Sigmoid colon (tissue), 7 donors: ENCODE data around the gene APOL2. TPM values are rescaled to one million over a fixed set of nuclear protein-coding genes. Genes with fewer than 3 reads are reported as not detected.

Source experiments
- DNase-seq: peaks from one replicate; pipeline ENCODE4 v3.0.0-alpha.2; 2019
- H3K27ac ChIP-seq, 4 donors: fragments of 200-600 bp; sonication (generic); one replicate each; pipeline ENCODE4 v1.5.1; 2016 to 2019; ENCODE audit warnings: mild to moderate bottlenecking in 1 of 4
- H3K27me3 ChIP-seq, 3 donors: fragments of 200-600 bp; sonication (generic); one replicate each; pipeline ENCODE4 v1.5.1; 2019; ENCODE audit warnings: mild to moderate bottlenecking in 1 of 3
- H3K36me3 ChIP-seq, 4 donors: fragments of 200-600 bp; sonication (generic); one replicate each; pipeline ENCODE4 v1.5.1; 2016 to 2019
- H3K4me1 ChIP-seq, 4 donors: fragments of 200-600 bp; sonication (generic); one replicate each; pipeline ENCODE4 v1.5.1; 2017 to 2019
- H3K4me3 ChIP-seq, 4 donors: fragments of 200-600 bp; sonication (generic); one replicate each; pipeline ENCODE4 v1.5.1; 2017 to 2019; ENCODE audit warnings: mild to moderate bottlenecking in 2 of 4, moderate library complexity in 1 of 4
- H3K9me3 ChIP-seq, 4 donors: fragments of 200-600 bp in 3 of 4; sonication (generic) in 3 of 4; one replicate each; pipeline versions ENCODE4 v1.5.1 to v1.6.1; 2013 to 2019
- EP300 ChIP-seq, 4 donors: sonication (generic); formaldehyde crosslinking; IDR thresholded peaks; one replicate each; pipeline ENCODE4 v1.6.1; 2017; ENCODE audit warnings: antibody characterized with exemption in 4 of 4
- POLR2A ChIP-seq, 2 donors: fragments of 450-650 bp; IDR thresholded peaks; one replicate each; pipeline ENCODE4 v1.6.1; 2016; ENCODE audit warnings: antibody characterized with exemption in 2 of 2, mild to moderate bottlenecking in 2 of 2, moderate library complexity in 2 of 2
- POLR2AphosphoS5 ChIP-seq, 4 donors: sonication (generic); formaldehyde crosslinking; IDR thresholded peaks; one replicate each; pipeline ENCODE4 v1.6.1; 2017; ENCODE audit warnings: antibody characterized with exemption in 4 of 4
- WGBS, 2 donors: extraction: QIAGEN DNeasy Blood & Tissue Kit; methylation state at CpG; one replicate each; pipeline ENCODE4 v1.1.7; 2013; 5-methylcytosine and 5-hydroxymethylcytosine counted together
- intact Hi-C: fragments of 100-400 bp; cut with DNase I; formaldehyde crosslinking; loops from one replicate; pipeline ENCODE4 v1.15.1; 2023
- polyA plus RNA-seq, 3 donors: library from polyadenylated mRNA; stranded (reverse); fragments of 200-250 nt; gene quantifications; one replicate each; pipeline ENCODE4 v1.2.3, GENCODE V29; 2013
- total RNA-seq, 4 donors: library from RNA; depleted of rRNA; stranded (reverse); fragments of >200 nt; gene quantifications; one replicate each; pipeline ENCODE4 v1.1.0, GENCODE V29; 2016
- TF ChIP-seq, protein P1 (sequence below), 4 experiments: fragments of 450-650 bp in 3 of 4; fragments of 200-600 bp in 1 of 4; IDR thresholded peaks; one replicate each; pipeline ENCODE4 v1.5.1; 2016 to 2019; ENCODE audit warnings: antibody characterized with exemption in 4 of 4, mild to moderate bottlenecking in 3 of 4, moderate library complexity in 2 of 4
- donor health status: healthy with polysubstance abuse.
- donor health status: Bipolar disorder and iron deficiency.
- donor health status: healthy.

Gene APOL2
- total and polyA plus RNA-seq, 7 donors: 18.6 to 59.5 (median 29.1) TPM

DNA sequence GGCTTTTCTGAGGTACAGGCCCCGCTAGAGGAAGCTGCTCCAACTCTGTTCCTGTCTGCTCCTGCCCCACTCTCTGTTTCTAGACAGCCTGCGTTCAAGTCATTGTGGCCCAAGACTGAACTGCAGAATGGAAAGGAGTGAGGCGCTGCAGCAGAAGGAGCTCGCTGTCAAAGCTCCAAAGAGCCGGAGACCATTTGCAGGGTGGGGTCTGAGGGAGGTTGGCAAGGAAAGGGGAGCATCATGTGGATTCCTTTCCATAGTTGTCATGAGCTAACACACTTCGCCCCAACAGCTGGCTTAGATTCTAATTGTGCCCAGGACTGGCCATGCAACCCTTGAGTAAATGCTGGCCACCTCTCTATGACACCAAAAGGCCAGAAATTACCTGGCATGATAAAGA, 56.5 kb downstream of the APOL2 start:
- WGBS, 2 donors: 87 to 92% methylated on average over 6 of the region's 6 CpGs
- Histone ChIP-seq H3K9me3 (no peaks in the 10 kb centered on the region), H3K4me3 (no peak overlapping the region), H3K36me3 (no peaks in the 10 kb centered on the region), H3K27me3 (no peaks in the 10 kb centered on the region), H3K4me1 (peaks cover 0 to 8% (median 0%) of the 10 kb centered on the region in 4 donors), H3K27ac (no peak overlapping the region)
- intact Hi-C loops: no loop called here
- TF ChIP-seq, protein P1, sequence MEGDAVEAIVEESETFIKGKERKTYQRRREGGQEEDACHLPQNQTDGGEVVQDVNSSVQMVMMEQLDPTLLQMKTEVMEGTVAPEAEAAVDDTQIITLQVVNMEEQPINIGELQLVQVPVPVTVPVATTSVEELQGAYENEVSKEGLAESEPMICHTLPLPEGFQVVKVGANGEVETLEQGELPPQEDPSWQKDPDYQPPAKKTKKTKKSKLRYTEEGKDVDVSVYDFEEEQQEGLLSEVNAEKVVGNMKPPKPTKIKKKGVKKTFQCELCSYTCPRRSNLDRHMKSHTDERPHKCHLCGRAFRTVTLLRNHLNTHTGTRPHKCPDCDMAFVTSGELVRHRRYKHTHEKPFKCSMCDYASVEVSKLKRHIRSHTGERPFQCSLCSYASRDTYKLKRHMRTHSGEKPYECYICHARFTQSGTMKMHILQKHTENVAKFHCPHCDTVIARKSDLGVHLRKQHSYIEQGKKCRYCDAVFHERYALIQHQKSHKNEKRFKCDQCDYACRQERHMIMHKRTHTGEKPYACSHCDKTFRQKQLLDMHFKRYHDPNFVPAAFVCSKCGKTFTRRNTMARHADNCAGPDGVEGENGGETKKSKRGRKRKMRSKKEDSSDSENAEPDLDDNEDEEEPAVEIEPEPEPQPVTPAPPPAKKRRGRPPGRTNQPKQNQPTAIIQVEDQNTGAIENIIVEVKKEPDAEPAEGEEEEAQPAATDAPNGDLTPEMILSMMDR (IDR thresholded peaks at IDR 0.05): no peak
- TF ChIP-seq EP300 (IDR thresholded peaks at IDR 0.05) (no peak), POLR2AphosphoS5 (IDR thresholded peaks at IDR 0.05) (no peak), POLR2A (IDR thresholded peaks at IDR 0.05) (no peak)
- no peak for DNase-seq

DNA sequence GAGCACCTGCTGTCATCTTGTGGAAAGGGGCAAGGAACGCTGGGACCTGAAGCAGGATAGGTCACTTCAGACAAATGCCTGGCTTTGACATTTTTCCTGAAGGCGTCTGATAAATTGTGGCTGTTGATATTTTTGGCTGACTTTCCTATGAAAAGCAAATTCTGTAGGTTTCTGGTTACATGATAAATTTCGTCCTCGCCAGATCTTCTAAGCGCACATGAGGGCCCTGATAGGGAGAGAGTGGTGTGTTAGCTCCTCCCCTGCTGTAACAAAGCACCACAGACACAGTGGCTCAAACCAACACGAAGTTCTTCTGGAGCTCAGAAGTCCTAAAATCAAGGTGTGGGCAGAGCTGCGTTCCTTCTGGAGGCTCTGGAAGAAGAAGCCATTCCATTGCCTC, 57.3 kb downstream of the APOL2 start:
- H3K4me1 ChIP-seq: peaks cover 0 to 8% (median 0%) of the 10 kb centered on the region in 4 donors
- no peak overlapping the region for H3K27ac ChIP-seq
- no peaks in the 10 kb centered on the region for H3K27me3 ChIP-seq
- no peak for DNase-seq
- intact Hi-C loops: no loop called here
- TF ChIP-seq POLR2AphosphoS5 (IDR thresholded peaks at IDR 0.05) (no peak), EP300 (IDR thresholded peaks at IDR 0.05) (no peak)
- no peak overlapping the region for H3K4me3 ChIP-seq
- 77 to 84% methylated on average over 7 of the region's 7 CpGs for WGBS, 2 donors
- no peaks in the 10 kb centered on the region for H3K36me3 ChIP-seq
- H3K9me3 ChIP-seq: no peaks in the 10 kb centered on the region

DNA sequence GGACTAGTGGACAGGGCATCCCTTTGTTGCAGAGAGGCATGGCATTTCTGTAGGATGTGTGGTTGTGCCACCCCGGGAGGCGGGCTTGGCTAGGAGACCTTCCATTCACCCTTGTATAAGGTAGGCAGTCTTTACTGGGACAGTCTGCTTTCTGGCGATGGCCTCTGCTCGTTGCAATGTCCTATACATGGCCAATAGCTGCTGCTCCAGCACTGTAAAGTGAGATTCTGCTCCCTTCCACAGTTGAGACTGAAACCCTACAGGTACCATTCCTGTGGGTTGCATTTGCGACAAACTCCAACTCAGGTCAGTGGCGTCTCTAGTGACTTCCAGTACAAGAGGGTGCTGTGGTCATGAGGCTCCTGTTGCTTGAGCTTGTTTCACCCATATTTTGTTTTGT, 58.4 kb downstream of the APOL2 start:
- no peak for DNase-seq
- no peak for TF ChIP-seq EP300 (IDR thresholded peaks at IDR 0.05)
- no peak for TF ChIP-seq POLR2AphosphoS5 (IDR thresholded peaks at IDR 0.05)
- no peak for TF ChIP-seq POLR2A (IDR thresholded peaks at IDR 0.05)
- TF ChIP-seq, protein P1 (IDR thresholded peaks at IDR 0.05): no peak
- Histone ChIP-seq H3K27me3 (no peaks in the 10 kb centered on the region), H3K9me3 (no peaks in the 10 kb centered on the region), H3K27ac (no peak overlapping the region), H3K4me1 (peaks cover 0 to 8% (median 0%) of the 10 kb centered on the region in 4 donors), H3K36me3 (no peaks in the 10 kb centered on the region), H3K4me3 (no peak overlapping the region)
- 84 to 89% methylated on average over 6 of the region's 6 CpGs for WGBS, 2 donors
- intact Hi-C loops: loop anchor here (1.0 kb wide), 1 partner anchor 37 kb away; no protein-coding TSS in a partner anchor

DNA sequence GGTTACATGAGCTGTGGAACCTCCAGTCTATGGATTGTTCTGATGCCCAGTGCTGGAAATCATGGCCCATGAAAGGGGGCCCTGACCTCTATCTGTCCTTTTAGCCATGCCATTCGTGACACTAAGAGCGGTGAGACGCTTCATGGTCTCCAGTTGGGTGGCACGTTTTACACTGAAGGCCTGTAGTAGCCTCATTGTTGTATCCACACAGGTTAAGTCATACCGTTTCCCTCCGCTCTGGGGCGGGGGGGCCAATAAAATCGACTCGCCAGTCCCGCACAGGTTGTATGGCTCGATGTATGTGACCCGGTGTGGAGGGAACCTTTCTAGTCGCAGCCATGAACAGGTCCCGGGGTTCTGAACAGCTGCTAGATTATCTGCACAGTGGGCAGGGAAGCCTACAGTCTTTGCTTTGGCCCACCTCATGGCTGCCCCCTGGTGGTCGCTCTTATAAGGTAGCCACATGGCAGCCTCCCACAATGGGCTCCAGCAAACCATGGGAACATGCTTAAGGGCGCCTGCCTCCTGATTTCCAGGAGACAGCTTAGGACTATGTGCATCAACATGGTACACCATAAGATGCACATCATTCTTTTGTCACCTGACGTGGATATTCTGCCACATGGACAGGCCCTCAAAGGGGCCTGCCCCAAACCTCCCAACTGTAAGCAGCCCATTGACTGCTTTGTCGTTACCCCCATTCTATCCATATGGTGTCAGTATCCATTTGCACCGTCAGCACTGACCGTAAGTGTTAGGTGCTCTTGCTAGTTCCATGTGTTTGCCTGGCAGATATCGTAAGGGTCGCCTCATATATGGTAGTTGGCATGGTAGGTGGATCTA, 59.1 kb downstream of the APOL2 start:
- Histone ChIP-seq H3K27me3 (no peaks in the 10 kb centered on the region), H3K4me1 (peaks cover 0 to 8% (median 0%) of the 10 kb centered on the region in 4 donors), H3K9me3 (no peaks in the 10 kb centered on the region), H3K27ac (no peak overlapping the region), H3K36me3 (no peaks in the 10 kb centered on the region), H3K4me3 (no peak overlapping the region)
- DNase-seq: peak; percentile 93
- intact Hi-C loops: loop anchor here (1.0 kb wide), 1 partner anchor 36 kb away; no protein-coding TSS in a partner anchor
- TF ChIP-seq POLR2AphosphoS5 (IDR thresholded peaks at IDR 0.05): no peak
- TF ChIP-seq, protein P1 (IDR thresholded peaks at IDR 0.05): peak; percentile 69 to 91 (median 83)
- no peak for TF ChIP-seq EP300 (IDR thresholded peaks at IDR 0.05)
- 50 to 58% methylated on average over 22 of the region's 22 CpGs for WGBS, 2 donors

DNA sequence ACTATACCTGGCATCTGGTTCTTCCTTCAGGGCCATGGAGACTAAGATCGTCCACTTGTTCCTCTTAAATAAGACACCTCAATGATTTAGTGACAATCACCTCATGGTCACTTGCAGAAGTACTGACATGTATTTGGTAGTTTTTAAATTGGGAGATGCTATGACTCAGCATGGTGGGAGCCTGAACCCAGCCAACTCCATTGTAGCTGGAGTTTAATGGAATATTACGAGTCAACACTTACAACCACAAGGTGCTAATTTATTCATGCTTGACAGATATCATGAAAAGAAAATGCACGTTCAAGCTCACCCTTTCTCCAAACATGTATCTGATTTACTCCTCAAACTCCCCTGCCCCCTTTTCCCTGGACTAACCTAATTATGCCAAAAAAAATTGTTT, 62.2 kb downstream of the APOL2 start:
- peaks cover 0 to 3% (median 0%) of the 10 kb centered on the region in 4 donors for H3K4me1 ChIP-seq
- no peak overlapping the region for H3K4me3 ChIP-seq
- intact Hi-C loops: no loop called here
- TF ChIP-seq, protein P1 (IDR thresholded peaks at IDR 0.05): no peak
- no peak for TF ChIP-seq POLR2AphosphoS5 (IDR thresholded peaks at IDR 0.05)
- TF ChIP-seq EP300 (IDR thresholded peaks at IDR 0.05): no peak
- TF ChIP-seq POLR2A (IDR thresholded peaks at IDR 0.05): no peak
- no peaks in the 10 kb centered on the region for H3K27me3 ChIP-seq
- WGBS, 2 donors: 85 to 87% methylated on average over 3 of the region's 3 CpGs
- no peak overlapping the region for H3K27ac ChIP-seq
- no peaks in the 10 kb centered on the region for H3K36me3 ChIP-seq
- H3K9me3 ChIP-seq: no peaks in the 10 kb centered on the region
- DNase-seq: no peak
